ENCODE measurements around the gene MICAL2. TPM values are rescaled to one million over a fixed set of nuclear protein-coding genes. Genes with fewer than 3 reads are reported as not detected.

The MICAL2 gene
- total RNA-seq, 1 experiment from 2014 or later = 247 TPM

- no peak for TF ChIP-seq CTCF (IDR thresholded peaks at IDR 0.05; ENCODE audit: insufficient read depth in 1 of 2, low read depth in 1 of 2, low read length in 1 of 2, severe bottlenecking in 1 of 2, unreplicated experiment in 1 of 2)
- Mint-ChIP-seq H3K27ac (ENCODE audit: unreplicated experiment) (peak overlapping the region; percentile 87), H3K36me3 (ENCODE audit: insufficient read depth, unreplicated experiment) (peaks cover 100% of the 10 kb centered on the region), H3K27me3 (ENCODE audit: insufficient read depth, unreplicated experiment) (no peaks in the 10 kb centered on the region), H3K4me3 (ENCODE audit: unreplicated experiment) (no peak overlapping the region), H3K9me3 (ENCODE audit: unreplicated experiment) (no peaks in the 10 kb centered on the region), H3K4me1 (ENCODE audit: low read depth, unreplicated experiment) (peaks cover 51% of the 10 kb centered on the region)
- H3K9me3 ChIP-seq = no peaks in the 10 kb centered on the region
- CTCF ChIA-PET = no interaction called here
- no peak overlapping the region for H3K4me3 ChIP-seq (ENCODE audit: low read depth, low read length)
- intact Hi-C loops (cut with micrococcal nuclease; ENCODE audit: unreplicated experiment) = loop anchor here (1.0 to 2.0 kb wide), 2 partner anchors 14 to 32 kb away; no protein-coding TSS in a partner anchor
- H3K4me1 ChIP-seq = peaks cover 52% of the 10 kb centered on the region
- no peaks in the 10 kb centered on the region for H3K27me3 ChIP-seq (replicated peaks; ENCODE audit: control insufficient read depth, insufficient read depth, low read length)
- BruUV-seq (replicated peaks) = no TSS peak
- H3K36me3 ChIP-seq (ENCODE audit: control insufficient read depth, insufficient read depth, low read length) = peaks cover 11% of the 10 kb centered on the region
- POLR2A ChIA-PET = no interaction called here
- DNase-seq = peak in 1 of 2 experiments; percentile 16
Measured at GRCh38 chr11:12214751-12215150, 104.4 kb downstream of the MICAL2 start.

GRCh38 chr11:12215181-12215593 is 104.8 kb downstream of the MICAL2 start:
- ChIA-PET POLR2A (no interaction called here), CTCF (interaction anchor here (1.5 kb wide), 1 partner anchor 18 kb away, joined by 3 read pairs; no protein-coding TSS in a partner anchor)
- no peaks in the 10 kb centered on the region for H3K9me3 Mint-ChIP-seq (ENCODE audit: unreplicated experiment)
- Histone ChIP-seq H3K4me1 (peaks cover 56% of the 10 kb centered on the region), H3K36me3 (ENCODE audit: control insufficient read depth, insufficient read depth, low read length) (peaks cover 11% of the 10 kb centered on the region), H3K27me3 (replicated peaks; ENCODE audit: control insufficient read depth, insufficient read depth, low read length) (no peaks in the 10 kb centered on the region), H3K9me3 (no peaks in the 10 kb centered on the region), H3K4me3 (ENCODE audit: low read depth, low read length) (no peak overlapping the region)
- DNase-seq = peak; percentile 60 to 61
- TF ChIP-seq CTCF (IDR thresholded peaks at IDR 0.05; ENCODE audit: insufficient read depth in 1 of 2, low read depth in 1 of 2, low read length in 1 of 2, severe bottlenecking in 1 of 2, unreplicated experiment in 1 of 2) = no peak
- no peak overlapping the region for H3K4me3 Mint-ChIP-seq (ENCODE audit: unreplicated experiment)
- H3K4me1 Mint-ChIP-seq (ENCODE audit: low read depth, unreplicated experiment) = peaks cover 53% of the 10 kb centered on the region
- no peaks in the 10 kb centered on the region for H3K27me3 Mint-ChIP-seq (ENCODE audit: insufficient read depth, unreplicated experiment)
- H3K36me3 Mint-ChIP-seq (ENCODE audit: insufficient read depth, unreplicated experiment) = peaks cover 100% of the 10 kb centered on the region
- H3K27ac Mint-ChIP-seq (ENCODE audit: unreplicated experiment) = peak overlapping the region; percentile 87
- intact Hi-C loops (cut with micrococcal nuclease; ENCODE audit: unreplicated experiment) = loop anchor here (1.0 to 2.0 kb wide), 2 partner anchors 14 to 33 kb away; no protein-coding TSS in a partner anchor
- BruUV-seq (replicated peaks) = no TSS peak

GRCh38 chr11:12216041-12216451 is 105.7 kb downstream of the MICAL2 start:
- ChIA-PET CTCF (interaction anchor here (1.5 kb wide), 1 partner anchor 17 kb away, joined by 3 read pairs; no protein-coding TSS in a partner anchor), POLR2A (no interaction called here)
- no TSS peak for BruUV-seq (replicated peaks)
- Mint-ChIP-seq H3K4me1 (ENCODE audit: low read depth, unreplicated experiment) (peaks cover 55% of the 10 kb centered on the region), H3K9me3 (ENCODE audit: unreplicated experiment) (no peaks in the 10 kb centered on the region), H3K4me3 (ENCODE audit: unreplicated experiment) (no peak overlapping the region), H3K36me3 (ENCODE audit: insufficient read depth, unreplicated experiment) (peaks cover 100% of the 10 kb centered on the region), H3K27me3 (ENCODE audit: insufficient read depth, unreplicated experiment) (no peaks in the 10 kb centered on the region), H3K27ac (ENCODE audit: unreplicated experiment) (peak overlapping the region; percentile 91)
- TF ChIP-seq CTCF (IDR thresholded peaks at IDR 0.05; ENCODE audit: insufficient read depth in 1 of 2, low read depth in 1 of 2, low read length in 1 of 2, severe bottlenecking in 1 of 2, unreplicated experiment in 1 of 2) = no peak
- Histone ChIP-seq H3K27me3 (replicated peaks; ENCODE audit: control insufficient read depth, insufficient read depth, low read length) (no peaks in the 10 kb centered on the region), H3K9me3 (no peaks in the 10 kb centered on the region), H3K36me3 (ENCODE audit: control insufficient read depth, insufficient read depth, low read length) (peaks cover 11% of the 10 kb centered on the region), H3K4me3 (ENCODE audit: low read depth, low read length) (no peak overlapping the region), H3K4me1 (peaks cover 62% of the 10 kb centered on the region)
- no peak for DNase-seq
- intact Hi-C loops (cut with micrococcal nuclease; ENCODE audit: unreplicated experiment) = no loop called here

Measured in Caco-2 (cell line).